ENCODE measurements around the gene BAHCC1. TPM values are rescaled to one million over a fixed set of nuclear protein-coding genes. Genes with fewer than 3 reads are reported as not detected.

BAHCC1 gene
- total RNA-seq, 1 donor = 11.2 TPM

GRCh38 chr17:81393684-81394376, 1.4 kb upstream of the BAHCC1 start:
- peak overlapping the region; percentile 66 for H3K27ac ChIP-seq (ENCODE audit: low read depth, low read length)
- TF ChIP-seq CTCF (IDR thresholded peaks at IDR 0.05; ENCODE audit: extremely low read depth, low read depth, low read length) = peak; percentile 29

GRCh38 chr17:81394377-81394920, 808 bp upstream of the BAHCC1 start:
- no peak for TF ChIP-seq CTCF (IDR thresholded peaks at IDR 0.05; ENCODE audit: extremely low read depth, low read depth, low read length)
- DNase-seq (ENCODE audit: insufficient read length, low spot score, missing footprints) = no peak
- H3K27ac ChIP-seq (ENCODE audit: low read depth, low read length) = peak overlapping the region; percentile 41

More at GRCh38 chr17:81393684-81394376, 1.4 kb upstream of the BAHCC1 start:
- H3K36me3 ChIP-seq (ENCODE audit: insufficient read depth, low read length) = no peaks in the 10 kb centered on the region
- peak; percentile 100 for DNase-seq (ENCODE audit: insufficient read length, low spot score, missing footprints)
- no peaks in the 10 kb centered on the region for H3K9me3 ChIP-seq (ENCODE audit: low read depth, low read length)
- no peaks in the 10 kb centered on the region for H3K27me3 ChIP-seq (ENCODE audit: insufficient read depth, low read length)
- H3K4me2 ChIP-seq (ENCODE audit: insufficient read depth, low read length) = peak overlapping the region; percentile 95
- peaks cover 34% of the 10 kb centered on the region for H3K4me1 ChIP-seq (ENCODE audit: insufficient read depth, low read length)
- no peak overlapping the region for H2AFZ ChIP-seq (ENCODE audit: low read length)
- peaks cover 8% of the 10 kb centered on the region for H4K20me1 ChIP-seq (ENCODE audit: insufficient read depth, low read length)
- peaks cover 79% of the 10 kb centered on the region for H3K79me2 ChIP-seq (ENCODE audit: insufficient read depth, low read length)
- peak overlapping the region; percentile 84 for H3K4me3 ChIP-seq (ENCODE audit: insufficient read depth, low read length)

GRCh38 chr17:81395600-81396277, 482 bp downstream of the BAHCC1 start:
- no peaks in the 10 kb centered on the region for H3K27me3 ChIP-seq (ENCODE audit: insufficient read depth, low read length)
- no peak overlapping the region for H2AFZ ChIP-seq (ENCODE audit: low read length)
- H3K4me1 ChIP-seq (ENCODE audit: insufficient read depth, low read length) = peaks cover 32% of the 10 kb centered on the region
- TF ChIP-seq CTCF (IDR thresholded peaks at IDR 0.05; ENCODE audit: extremely low read depth, low read depth, low read length) = no peak
- H3K4me2 ChIP-seq (ENCODE audit: insufficient read depth, low read length) = peak overlapping the region; percentile 95
- peak overlapping the region; percentile 84 for H3K4me3 ChIP-seq (ENCODE audit: insufficient read depth, low read length)
- H3K27ac ChIP-seq (ENCODE audit: low read depth, low read length) = peak overlapping the region; percentile 86
- H3K36me3 ChIP-seq (ENCODE audit: insufficient read depth, low read length) = no peaks in the 10 kb centered on the region
- H3K9me3 ChIP-seq (ENCODE audit: low read depth, low read length) = no peaks in the 10 kb centered on the region
- H4K20me1 ChIP-seq (ENCODE audit: insufficient read depth, low read length) = peaks cover 8% of the 10 kb centered on the region
- peak; percentile 87 for DNase-seq (ENCODE audit: insufficient read length, low spot score, missing footprints)
- peaks cover 75% of the 10 kb centered on the region for H3K79me2 ChIP-seq (ENCODE audit: insufficient read depth, low read length)

More at GRCh38 chr17:81394377-81394920, 808 bp upstream of the BAHCC1 start:
- H3K79me2 ChIP-seq (ENCODE audit: insufficient read depth, low read length) = peaks cover 76% of the 10 kb centered on the region
- peaks cover 8% of the 10 kb centered on the region for H4K20me1 ChIP-seq (ENCODE audit: insufficient read depth, low read length)
- peak overlapping the region; percentile 84 for H3K4me3 ChIP-seq (ENCODE audit: insufficient read depth, low read length)
- peaks cover 31% of the 10 kb centered on the region for H3K4me1 ChIP-seq (ENCODE audit: insufficient read depth, low read length)
- no peaks in the 10 kb centered on the region for H3K36me3 ChIP-seq (ENCODE audit: insufficient read depth, low read length)
- H3K4me2 ChIP-seq (ENCODE audit: insufficient read depth, low read length) = peak overlapping the region; percentile 95
- no peaks in the 10 kb centered on the region for H3K9me3 ChIP-seq (ENCODE audit: low read depth, low read length)
- H2AFZ ChIP-seq (ENCODE audit: low read length) = no peak overlapping the region
- no peaks in the 10 kb centered on the region for H3K27me3 ChIP-seq (ENCODE audit: insufficient read depth, low read length)

GRCh38 chr17:81396278-81396721, 1.0 kb downstream of the BAHCC1 start:
- H3K4me3 ChIP-seq (ENCODE audit: insufficient read depth, low read length) = peak overlapping the region; percentile 84
- H3K4me2 ChIP-seq (ENCODE audit: insufficient read depth, low read length) = peak overlapping the region; percentile 95
- H3K4me1 ChIP-seq (ENCODE audit: insufficient read depth, low read length) = peaks cover 37% of the 10 kb centered on the region
- H3K27ac ChIP-seq (ENCODE audit: low read depth, low read length) = peak overlapping the region; percentile 86
- H3K9me3 ChIP-seq (ENCODE audit: low read depth, low read length) = no peaks in the 10 kb centered on the region
- peak; percentile 85 for DNase-seq (ENCODE audit: insufficient read length, low spot score, missing footprints)
- peaks cover 8% of the 10 kb centered on the region for H4K20me1 ChIP-seq (ENCODE audit: insufficient read depth, low read length)
- peak overlapping the region; percentile 35 for H2AFZ ChIP-seq (ENCODE audit: low read length)
- peaks cover 75% of the 10 kb centered on the region for H3K79me2 ChIP-seq (ENCODE audit: insufficient read depth, low read length)
- no peak for TF ChIP-seq CTCF (IDR thresholded peaks at IDR 0.05; ENCODE audit: extremely low read depth, low read depth, low read length)
- no peaks in the 10 kb centered on the region for H3K36me3 ChIP-seq (ENCODE audit: insufficient read depth, low read length)
- no peaks in the 10 kb centered on the region for H3K27me3 ChIP-seq (ENCODE audit: insufficient read depth, low read length)

All from osteoblast (primary cell).